GM19023 (cell line): ENCODE data around the gene FKRP.
A peak's percentile ranks its signal among the peaks of the same experiment; 100 is the strongest.
"Not testable (repeated sequence)": the region's sequence is repeated elsewhere in the genome, so short reads cannot be mapped to it uniquely, and the experiment has no call there.

Experiments
- ATAC-seq: cut with Tn5 transposase; IDR thresholded peaks from one replicate; pipeline ENCODE4 v1.9.1; 2021; ENCODE audit warnings: mild to moderate bottlenecking, moderate library complexity; ENCODE audit not compliant: unreplicated experiment

Gene FKRP, protein sequence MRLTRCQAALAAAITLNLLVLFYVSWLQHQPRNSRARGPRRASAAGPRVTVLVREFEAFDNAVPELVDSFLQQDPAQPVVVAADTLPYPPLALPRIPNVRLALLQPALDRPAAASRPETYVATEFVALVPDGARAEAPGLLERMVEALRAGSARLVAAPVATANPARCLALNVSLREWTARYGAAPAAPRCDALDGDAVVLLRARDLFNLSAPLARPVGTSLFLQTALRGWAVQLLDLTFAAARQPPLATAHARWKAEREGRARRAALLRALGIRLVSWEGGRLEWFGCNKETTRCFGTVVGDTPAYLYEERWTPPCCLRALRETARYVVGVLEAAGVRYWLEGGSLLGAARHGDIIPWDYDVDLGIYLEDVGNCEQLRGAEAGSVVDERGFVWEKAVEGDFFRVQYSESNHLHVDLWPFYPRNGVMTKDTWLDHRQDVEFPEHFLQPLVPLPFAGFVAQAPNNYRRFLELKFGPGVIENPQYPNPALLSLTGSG

DNA sequence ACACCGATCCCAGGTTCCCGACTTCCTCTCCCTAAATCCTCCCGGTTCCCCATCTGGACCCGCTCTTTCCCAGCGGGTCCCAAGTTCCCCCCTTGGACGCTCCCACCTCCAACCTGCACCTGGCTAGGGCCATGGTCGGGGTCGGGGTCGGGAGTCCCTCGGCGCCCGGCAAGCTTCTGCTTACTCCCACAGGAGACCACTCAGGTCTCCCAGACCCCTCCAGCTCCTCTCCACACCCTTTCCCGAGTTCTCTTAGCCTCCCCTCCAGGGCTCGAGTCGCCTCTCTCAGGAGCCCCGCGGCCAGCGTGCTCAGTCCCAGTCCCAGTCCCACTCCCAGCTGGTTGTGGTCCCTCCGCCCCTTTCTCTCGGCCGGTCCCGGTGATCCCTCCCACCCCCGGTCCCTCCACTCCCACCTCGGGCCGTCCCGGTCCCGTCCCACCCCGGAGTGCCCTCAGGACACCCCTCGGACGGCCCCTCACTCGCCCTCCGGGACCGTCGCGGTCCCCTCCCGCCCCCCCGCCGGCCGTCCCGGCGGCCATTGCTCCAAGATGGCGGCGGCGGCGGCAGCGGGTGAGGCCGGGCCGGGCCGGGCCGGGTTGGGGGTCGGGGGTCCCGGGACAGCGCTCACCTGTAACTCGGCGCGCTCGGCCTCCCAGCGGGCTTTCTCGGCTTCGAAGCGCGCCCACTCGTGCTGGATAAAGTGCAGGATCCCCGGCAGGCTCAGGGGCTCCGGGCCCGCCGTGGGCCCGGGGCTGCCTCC is at the start of gene FKRP:
TSS of gene FKRP (plus strand) at position 537 of the 760 bp plus-strand sequence. CDS start 9,394 bp downstream, outside the sequence.
- ATAC-seq = no peak

DNA sequence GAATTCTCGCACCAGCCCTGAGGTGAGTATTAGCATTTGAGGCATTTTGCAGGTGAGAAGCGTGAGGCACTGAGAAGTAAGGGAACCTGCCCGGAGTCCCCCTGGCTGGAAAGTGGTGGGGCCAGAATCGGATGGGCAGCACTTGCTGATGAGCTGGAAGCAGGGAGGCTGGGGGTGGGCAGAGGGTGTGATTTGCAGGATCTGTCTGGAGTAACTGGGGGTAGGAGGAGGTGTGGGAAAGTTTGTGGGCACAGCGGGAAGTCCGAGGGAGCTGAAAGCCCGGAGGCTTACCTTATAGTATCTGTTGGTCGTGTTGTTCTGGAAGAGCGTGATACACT is 49.0 kb upstream of the FKRP start:
- no peak for ATAC-seq

GRCh38 chr19:46697204-46697960 is 48.5 kb upstream of the FKRP start:
- ATAC-seq = no peak

DNA sequence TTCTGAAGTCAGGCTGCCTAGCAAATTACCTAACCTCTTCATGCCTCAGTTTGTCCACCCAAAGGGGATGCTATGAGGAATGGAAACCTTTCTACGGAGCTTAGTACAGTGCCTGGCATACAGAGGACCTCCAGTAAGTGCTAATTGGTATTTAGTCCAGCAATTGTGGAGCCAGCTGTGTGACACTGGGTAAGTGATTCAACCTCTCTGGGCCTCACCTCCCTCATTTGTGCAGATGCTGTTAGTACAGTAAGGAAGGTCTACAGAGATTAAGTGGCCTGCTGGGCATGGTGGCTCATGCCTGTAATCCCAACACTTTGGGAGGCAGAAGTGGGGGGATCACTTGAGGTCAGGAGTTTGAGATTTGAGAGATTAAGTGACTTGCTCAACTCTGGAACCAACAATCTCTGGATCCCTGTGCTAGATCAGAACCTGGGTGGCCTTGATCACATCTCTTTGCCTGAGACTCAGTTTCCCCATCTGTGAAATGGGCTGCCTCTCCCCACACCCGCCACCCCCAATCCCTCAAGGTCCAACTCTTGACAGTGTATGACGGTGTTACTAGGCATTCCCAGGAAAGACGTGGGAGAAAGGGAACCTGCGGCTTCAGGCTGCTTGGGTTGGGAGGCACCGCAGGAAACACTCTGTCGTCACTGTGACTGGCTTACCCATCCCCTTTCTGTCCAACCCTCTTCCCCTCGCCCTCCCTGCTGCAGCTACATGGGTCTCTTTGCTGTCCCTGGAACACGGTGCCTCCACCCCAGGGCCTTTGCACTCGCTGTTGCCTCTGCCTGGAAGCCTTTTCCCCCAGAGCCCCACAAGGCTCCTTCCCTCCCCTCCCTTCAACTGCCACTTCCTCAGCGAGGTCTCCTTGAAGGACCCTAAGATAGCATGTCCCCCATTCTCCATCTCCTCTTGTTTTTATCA is 47.2 kb upstream of the FKRP start:
- no peak for ATAC-seq

GRCh38 chr19:46700704-46701103 is 45.2 kb upstream of the FKRP start:
- ATAC-seq = no peak

DNA sequence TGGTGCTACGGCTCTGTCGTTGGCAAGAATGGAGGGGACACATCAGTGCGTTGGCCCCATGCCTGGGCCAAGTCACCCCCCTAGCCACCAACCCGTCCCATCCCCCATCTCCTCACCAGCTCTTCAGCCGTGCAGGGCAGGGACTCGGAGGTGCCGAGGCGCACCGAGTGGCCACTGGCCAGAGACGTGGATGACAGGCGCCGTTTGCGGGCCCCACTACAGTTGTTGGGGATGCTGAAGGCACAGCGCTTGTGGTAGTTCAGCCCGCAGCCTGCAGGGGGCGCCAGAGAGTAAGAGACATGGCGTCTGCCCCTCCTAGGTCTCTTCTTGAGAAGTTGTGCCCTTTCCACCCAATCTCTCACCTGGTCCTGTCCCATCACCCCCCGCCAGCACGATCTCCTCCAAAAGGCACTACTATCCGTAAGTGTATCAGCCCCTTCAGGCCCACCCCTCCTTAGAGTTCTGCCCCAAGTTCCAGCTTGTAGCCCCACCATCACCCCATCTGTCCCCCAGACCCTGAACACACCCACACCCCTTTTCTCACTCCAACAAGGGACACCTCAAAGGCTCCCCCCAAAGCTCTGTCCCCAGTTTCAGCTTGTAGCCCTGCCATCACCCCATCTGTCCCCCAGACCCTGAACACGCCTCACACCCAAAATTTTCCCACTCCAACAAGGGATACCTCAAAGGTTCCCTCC is 41.3 kb upstream of the FKRP start:
- ATAC-seq = no peak

DNA sequence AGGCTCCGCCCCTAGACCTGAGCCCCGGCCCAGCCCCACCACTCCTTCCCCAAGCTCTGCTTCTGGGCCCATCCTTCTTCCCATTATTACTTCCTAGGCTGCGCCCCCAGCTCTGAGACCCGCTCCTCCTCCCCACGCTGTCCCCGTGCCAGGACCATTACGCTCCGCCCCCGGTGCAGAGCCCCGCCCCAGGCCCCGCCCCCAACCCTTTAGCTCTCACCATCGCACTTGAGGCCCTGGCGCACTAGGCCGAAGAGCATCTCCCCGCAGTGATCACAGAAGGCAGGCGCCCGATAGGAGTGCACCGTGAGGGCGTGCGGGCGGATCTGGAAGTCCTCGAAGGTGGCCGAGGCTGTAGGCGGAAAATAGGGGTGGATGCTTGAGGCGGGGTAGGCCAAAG is 35.2 kb upstream of the FKRP start:
- ATAC-seq = no peak

GRCh38 chr19:46712768-46713338 is 33.0 kb upstream of the FKRP start:
- not testable (repeated sequence) for ATAC-seq

- ATAC-seq = no peak
Observed at GRCh38 chr19:46713781-46714443, 31.9 kb upstream of the FKRP start.

DNA sequence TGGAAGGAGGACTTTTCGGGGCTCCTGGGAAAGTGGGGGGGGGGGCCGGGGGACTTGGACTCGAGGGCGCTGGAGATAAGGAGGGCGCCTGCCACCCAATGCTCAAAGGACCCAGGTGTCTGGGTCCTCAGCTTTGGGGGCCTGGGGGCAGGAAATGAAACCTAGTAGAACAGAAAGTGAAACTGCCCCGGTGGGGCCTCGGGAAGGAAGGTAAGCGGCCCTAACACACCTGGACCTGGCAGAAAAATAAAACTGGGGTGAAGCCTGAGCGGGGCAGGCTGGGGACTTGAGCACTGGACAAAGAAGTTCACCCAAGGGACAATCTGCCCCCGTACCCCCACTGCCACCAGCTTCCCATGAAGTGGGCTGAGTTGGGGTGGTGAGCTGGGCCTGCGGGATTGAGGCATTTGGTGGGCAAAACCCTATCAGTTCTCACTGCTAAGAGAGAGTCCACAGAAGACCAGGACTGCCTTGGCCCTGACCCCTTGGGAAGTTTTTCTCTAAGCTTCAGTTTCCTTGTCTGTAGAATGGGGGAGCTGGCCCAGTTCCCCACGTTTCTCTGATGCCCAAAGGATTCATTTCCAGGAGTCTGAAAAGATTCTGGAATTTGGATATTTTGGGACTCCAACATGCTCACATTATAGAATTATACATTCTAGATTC is 31.3 kb upstream of the FKRP start:
- no peak for ATAC-seq

DNA sequence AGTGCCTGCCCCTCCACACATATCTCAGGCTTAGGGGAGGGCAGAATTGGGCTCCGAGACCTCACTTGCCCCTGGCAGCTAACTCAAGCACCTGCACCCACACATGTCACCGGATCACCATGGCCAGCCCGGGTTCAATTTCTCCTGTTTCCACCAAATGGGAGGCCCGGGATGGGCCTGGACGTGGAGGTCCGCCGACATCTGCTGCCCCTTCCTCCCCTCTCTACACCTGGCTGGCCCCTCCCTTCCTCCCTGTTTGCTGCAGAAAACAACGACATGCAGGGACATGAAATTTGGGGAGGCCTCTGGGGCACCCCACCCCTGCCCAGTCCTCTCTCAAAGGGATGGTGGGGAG is 30.3 kb upstream of the FKRP start:
- ATAC-seq = no peak

GRCh38 chr19:46715975-46716671 is 29.7 kb upstream of the FKRP start:
- ATAC-seq = no peak

- peak; percentile 2 for ATAC-seq
Observed at GRCh38 chr19:46716672-46717033, 29.2 kb upstream of the FKRP start.

DNA sequence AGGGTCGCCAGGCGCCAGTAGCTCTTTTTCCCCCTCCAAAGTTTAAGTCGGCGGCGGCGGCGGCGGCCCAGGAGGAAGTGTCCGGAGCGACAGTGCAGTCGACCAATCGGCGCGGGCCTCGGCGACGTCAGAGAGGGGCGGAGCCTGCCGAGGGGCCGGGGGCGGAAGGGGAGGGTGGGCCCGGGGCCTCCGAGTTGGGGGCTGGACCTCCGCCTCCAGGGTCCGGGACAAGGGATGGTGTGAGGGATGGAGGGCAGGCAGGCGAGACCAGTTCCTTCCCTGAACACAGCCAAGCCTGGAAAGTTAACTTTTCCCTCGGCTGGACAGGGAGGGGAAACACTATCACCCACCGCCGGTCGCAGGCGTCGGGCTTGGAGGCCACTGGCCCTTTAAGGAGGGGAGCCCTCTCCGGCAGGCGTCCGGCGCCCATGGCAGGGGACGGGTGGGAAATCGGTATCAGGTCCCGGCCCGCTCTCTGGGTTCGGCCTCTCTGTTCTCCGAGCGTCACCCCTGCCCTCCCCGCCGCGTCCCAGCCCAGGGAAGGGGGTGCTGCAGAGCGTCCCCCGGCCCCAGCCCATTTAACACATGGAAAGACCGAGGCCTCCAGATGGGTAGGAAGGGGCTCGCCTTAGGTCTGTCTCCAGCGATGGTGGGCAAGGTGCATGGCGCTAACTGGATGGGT is 28.7 kb upstream of the FKRP start, which contains the start of gene PRKD2:
TSS of gene PRKD2 (minus strand) at position 81 of the 682 bp plus-strand sequence. CDS start 744 bp downstream, outside the sequence.
- ATAC-seq = peak; percentile 52

GRCh38 chr19:46717716-46718143 is 28.1 kb upstream of the FKRP start:
- no peak for ATAC-seq

GRCh38 chr19:46718157-46718933 is 27.5 kb upstream of the FKRP start:
- ATAC-seq = no peak
